Muscle of arm (tissue), 12 donors: ENCODE data around the gene HSPA12B. TPM values are rescaled to one million over a fixed set of nuclear protein-coding genes. Genes with fewer than 3 reads are reported as not detected.

Source experiments
- DNase-seq: peaks from one replicate; pipeline ENCODE4 v3.0.0-alpha.2; 2013
- polyA plus RNA-seq, 12 donors: library from polyadenylated mRNA; unstranded; fragments of 120-200 nt; gene quantifications; one replicate each; pipeline ENCODE4 v1.2.1, GENCODE V29; 2013; ENCODE audit not compliant: insufficient read length in 12 of 12

HSPA12B gene
- polyA plus RNA-seq, 12 donors: 16.1 to 32.6 (median 21.5) TPM; not detected in 1

- peak; percentile 49 for DNase-seq
These were observed 5.0 kb upstream of the HSPA12B start for GRCh38 chr20:3727401-3728021.

- DNase-seq: no peak
These were observed 4.1 kb upstream of the HSPA12B start for GRCh38 chr20:3728354-3728753.

- DNase-seq: no peak
These were observed 3.6 kb upstream of the HSPA12B start for GRCh38 chr20:3728876-3729275.

DNA sequence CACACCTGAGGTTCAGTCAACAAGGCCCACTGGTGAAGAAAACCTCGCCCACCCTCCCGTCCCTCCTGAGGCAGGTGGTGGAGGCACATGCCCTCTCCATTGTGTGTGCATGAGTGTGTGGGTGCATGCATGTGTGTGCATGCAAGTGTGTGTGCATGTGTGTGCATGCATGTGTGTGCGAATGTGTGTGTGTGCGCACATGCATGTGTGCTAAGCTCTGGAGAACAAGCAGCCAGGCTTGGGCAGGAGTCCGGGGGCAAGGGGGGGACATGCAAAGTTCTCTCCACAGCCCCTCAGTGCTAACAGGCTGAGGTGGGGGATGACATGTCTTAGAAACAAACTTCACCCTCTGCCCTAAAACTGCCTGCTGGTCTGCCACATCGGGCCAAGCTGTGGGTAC is 3.1 kb upstream of the HSPA12B start:
- no peak for DNase-seq

DNA sequence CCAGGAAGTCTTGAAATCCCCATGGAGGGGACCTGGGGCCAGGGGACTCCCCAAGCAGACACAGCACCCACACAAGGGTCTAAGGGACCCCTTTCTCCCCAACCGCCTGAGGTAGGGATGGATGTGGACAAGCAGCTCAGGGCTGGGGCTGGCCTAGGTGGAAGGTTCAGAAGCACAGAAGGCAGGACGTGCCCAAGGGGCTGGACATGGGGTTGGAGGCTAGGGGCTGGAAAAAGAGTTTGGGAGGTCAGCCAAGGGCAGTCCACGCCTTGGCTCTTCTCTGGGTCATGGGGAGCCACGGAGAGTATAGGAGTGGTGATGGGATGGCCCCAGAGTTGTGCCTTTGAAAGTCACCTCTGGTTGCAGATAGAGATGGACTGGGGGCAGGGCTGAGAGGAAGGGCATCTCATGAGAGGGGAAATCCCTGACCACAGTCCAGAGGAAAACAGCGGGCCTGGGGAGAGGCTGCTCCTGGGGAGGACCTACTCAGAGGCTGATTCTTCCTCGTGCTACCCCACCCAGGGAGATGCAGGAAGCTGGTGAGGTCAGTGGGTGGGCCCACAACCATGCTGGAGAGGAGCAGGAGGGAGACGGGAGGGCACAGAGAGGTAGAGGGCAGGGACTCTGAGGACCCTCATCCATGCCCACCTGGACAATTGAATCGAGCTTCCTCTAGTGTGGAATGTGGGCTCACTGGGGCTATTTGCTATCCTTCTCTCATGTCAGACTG is 2.5 kb upstream of the HSPA12B start:
- DNase-seq: no peak

- DNase-seq: no peak
These were observed 1.4 kb upstream of the HSPA12B start for GRCh38 chr20:3730803-3731672.

- DNase-seq: no peak
These were observed 550 bp upstream of the HSPA12B start for GRCh38 chr20:3731944-3732326.

DNA sequence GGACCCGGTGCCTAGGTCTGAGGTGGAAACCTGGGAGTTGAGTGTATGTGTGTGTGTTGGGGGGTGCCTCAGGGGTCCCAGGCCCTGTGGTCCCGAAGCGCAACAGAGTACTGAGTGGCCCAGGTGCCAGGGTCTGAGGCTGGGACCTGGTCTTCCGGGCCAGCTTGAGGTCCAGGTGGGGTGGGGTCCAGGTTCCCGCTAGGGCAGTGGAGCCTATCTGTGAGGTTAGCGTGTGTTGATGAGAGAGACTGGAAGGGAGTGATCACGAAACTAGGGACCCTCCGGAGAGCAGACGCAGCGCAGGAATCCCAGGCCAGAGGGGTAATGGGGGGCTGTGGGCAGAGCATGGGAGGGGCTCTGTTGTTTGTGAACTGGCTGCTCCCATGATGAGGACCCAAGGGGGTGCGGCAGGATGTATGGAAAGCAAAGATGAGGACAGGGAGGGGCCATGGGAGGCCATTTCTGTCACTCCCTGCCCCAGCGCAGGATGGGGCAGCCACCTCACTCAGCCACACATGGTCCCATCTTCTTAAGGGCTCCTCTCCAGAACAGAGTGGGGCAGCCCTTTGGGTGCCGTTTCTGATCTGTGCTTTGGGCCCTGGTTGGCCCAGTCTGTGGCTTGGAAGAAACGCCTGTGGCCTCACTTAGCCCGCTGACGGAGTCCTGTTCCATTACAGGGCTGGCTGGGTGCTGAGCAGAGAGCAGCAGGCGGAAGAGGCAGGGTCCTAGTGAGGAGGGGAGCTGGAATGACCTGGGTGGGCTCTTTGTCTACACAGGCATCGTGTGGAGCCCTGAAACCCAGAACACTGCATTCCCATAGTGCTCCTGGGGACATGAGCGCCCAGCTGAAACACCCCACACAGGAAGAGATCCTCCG is 872 bp downstream of the HSPA12B start:
- DNase-seq: no peak

GRCh38 chr20:3734111-3734843 is 1.8 kb downstream of the HSPA12B start:
- DNase-seq: no peak

GRCh38 chr20:3735768-3736167 is 3.3 kb downstream of the HSPA12B start:
- DNase-seq: no peak

GRCh38 chr20:3738111-3739053 is 5.9 kb downstream of the HSPA12B start:
- DNase-seq: no peak

- no peak for DNase-seq
These were observed 6.8 kb downstream of the HSPA12B start for GRCh38 chr20:3739054-3739925.

- no peak for DNase-seq
These were observed 7.5 kb downstream of the HSPA12B start for GRCh38 chr20:3739926-3740451.

DNA sequence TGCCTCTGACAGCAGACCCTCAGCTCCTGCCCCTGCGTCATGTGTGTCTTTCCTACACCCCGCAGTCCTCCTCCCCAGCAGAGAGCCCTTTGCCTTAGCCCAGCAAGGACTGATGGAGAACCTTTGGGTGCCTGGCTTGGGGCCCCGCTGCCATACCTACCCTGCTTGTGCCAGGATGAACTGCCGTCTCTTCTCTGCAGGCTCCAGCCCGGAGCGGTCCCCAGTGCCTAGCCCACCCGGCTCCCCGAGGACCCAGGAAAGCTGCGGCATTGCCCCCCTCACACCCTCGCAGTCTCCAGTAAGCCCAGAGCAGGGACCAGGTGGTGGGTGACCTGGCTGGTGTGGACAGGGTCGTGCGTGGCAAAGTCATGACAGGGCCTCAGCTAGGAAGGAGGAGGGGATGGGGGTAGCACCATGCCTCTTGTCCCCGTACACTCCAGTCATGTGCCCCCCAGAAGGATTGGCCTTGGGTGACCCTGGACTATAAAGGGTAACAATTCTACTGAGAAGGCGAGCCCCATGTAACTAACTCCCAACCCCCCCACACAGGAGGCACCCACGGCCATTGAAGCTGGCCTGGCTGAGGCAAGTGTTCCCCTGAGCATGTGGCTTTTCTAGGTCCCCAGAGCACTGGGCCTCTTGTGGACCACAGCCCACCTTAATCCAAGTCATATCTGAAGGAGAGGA is 8.3 kb downstream of the HSPA12B start:
- no peak for DNase-seq

DNA sequence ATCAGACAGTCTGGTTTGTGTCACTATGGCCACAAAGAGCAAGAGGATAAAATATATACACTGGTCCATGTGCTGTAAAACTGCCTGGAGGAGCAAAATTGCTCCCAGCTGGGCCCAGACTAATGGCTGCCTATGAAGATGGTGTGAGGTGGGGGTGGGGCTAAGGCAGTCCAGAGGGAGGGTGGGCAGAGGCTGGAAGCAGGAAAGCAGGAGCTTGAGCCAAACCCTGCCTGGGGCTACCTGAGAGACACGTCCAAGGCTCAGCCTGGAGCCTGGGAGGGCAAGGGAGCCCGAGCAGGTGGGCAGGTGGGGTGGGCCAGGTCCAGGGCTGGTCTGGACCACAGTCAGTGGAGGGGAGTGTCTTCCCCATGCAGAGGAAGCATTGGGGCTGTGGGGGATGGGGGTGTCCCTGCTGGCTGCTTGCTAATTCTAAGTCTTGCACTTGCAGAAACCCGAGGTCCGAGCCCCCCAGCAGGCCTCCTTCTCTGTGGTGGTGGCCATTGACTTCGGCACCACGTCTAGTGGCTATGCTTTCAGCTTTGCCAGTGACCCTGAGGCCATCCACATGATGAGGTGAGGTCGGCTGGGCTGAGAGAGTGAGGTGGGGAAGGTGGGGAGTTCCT is 9.5 kb downstream of the HSPA12B start:
- no peak for DNase-seq

GRCh38 chr20:3743251-3743650 is 10.8 kb downstream of the HSPA12B start:
- DNase-seq: no peak

GRCh38 chr20:3744037-3744436 is 11.6 kb downstream of the HSPA12B start:
- no peak for DNase-seq
